Hepatocyte (in vitro differentiated cells): Measurements from ENCODE around the gene ADIPOR2. TPM values are rescaled to one million over a fixed set of nuclear protein-coding genes. Genes with fewer than 3 reads are reported as not detected.

Experiments
- DNase-seq: peaks from one replicate; pipeline ENCODE4 v3.0.0-alpha.2; 2016; ENCODE audit warnings: low spot score
- H2AFZ ChIP-seq: fragments of 200-600 bp; sonication (generic); 2 replicates; pipeline ENCODE4 v1.6.0; 2016; ENCODE audit warnings: antibody characterized with exemption, mild to moderate bottlenecking
- H3K27ac ChIP-seq: fragments of 200-600 bp; sonication (generic); 2 replicates; pipeline ENCODE4 v1.5.1; 2016; ENCODE audit warnings: mild to moderate bottlenecking
- H3K27me3 ChIP-seq: fragments of 200-600 bp; sonication (generic); 2 replicates; pipeline ENCODE4 v1.6.1; 2016
- H3K36me3 ChIP-seq: fragments of 200-600 bp; sonication (generic); replicated peaks from 2 replicates; pipeline ENCODE4 v1.5.1; 2016; ENCODE audit warnings: low read depth; ENCODE audit not compliant: insufficient read depth
- H3K4me1 ChIP-seq: fragments of 200-600 bp; sonication (generic); 2 replicates; pipeline ENCODE4 v1.5.1; 2016; ENCODE audit warnings: mild to moderate bottlenecking, moderate library complexity; ENCODE audit not compliant: insufficient read depth
- H3K4me2 ChIP-seq: fragments of 200-600 bp; sonication (generic); 2 replicates; pipeline ENCODE4 v1.6.0; 2016
- H3K4me3 ChIP-seq: fragments of 200-600 bp; sonication (generic); 2 replicates; pipeline ENCODE4 v1.5.1; 2016; ENCODE audit warnings: mild to moderate bottlenecking
- H3K79me2 ChIP-seq: fragments of 200-600 bp; sonication (generic); 2 replicates; pipeline ENCODE4 v1.6.0; 2017; ENCODE audit warnings: mild to moderate bottlenecking
- H3K9me2 ChIP-seq: fragments of 200-600 bp; sonication (generic); replicated peaks from 2 replicates; pipeline ENCODE4 v1.6.0; 2017; ENCODE audit warnings: mild to moderate bottlenecking; ENCODE audit not compliant: insufficient read depth
- H3K9me3 ChIP-seq: fragments of 200-600 bp; sonication (generic); 2 replicates; pipeline ENCODE4 v1.5.1; 2016; ENCODE audit warnings: low read depth, mild to moderate bottlenecking
- H4K20me1 ChIP-seq: fragments of 200-600 bp; sonication (generic); 2 replicates; pipeline ENCODE4 v1.6.0; 2016; ENCODE audit warnings: mild to moderate bottlenecking; ENCODE audit not compliant: insufficient read depth, poor library complexity, severe bottlenecking
- CTCF ChIP-seq: fragments of 200-600 bp; sonication (generic); IDR thresholded peaks from 2 replicates; pipeline ENCODE4 v1.5.1; 2016; ENCODE audit warnings: antibody characterized with exemption, mild to moderate bottlenecking; ENCODE audit not compliant: poor library complexity
- EZH2 ChIP-seq: fragments of 200-600 bp; sonication (generic); IDR thresholded peaks from 2 replicates; pipeline ENCODE4 v1.6.1; 2016; ENCODE audit warnings: antibody characterized with exemption, mild to moderate bottlenecking, borderline replicate concordance
- EZH2phosphoT487 ChIP-seq: fragments of 200-600 bp; sonication (generic); IDR thresholded peaks from one replicate; pipeline ENCODE4 v1.6.1; 2018; ENCODE audit warnings: antibody characterized with exemption, mild to moderate bottlenecking, low read depth, moderate library complexity; ENCODE audit not compliant: unreplicated experiment, severe bottlenecking
- WGBS: methylation state at CpG from one replicate; pipeline ENCODE4 v1.1.6; 2016; ENCODE audit warnings: low lambda C conversion rate; ENCODE audit errors: missing lambda C conversion rate; 5-methylcytosine and 5-hydroxymethylcytosine counted together
- polyA plus RNA-seq: library from polyadenylated mRNA; unstranded; fragments of >200 nt; fragmentation: Nextera tagmentation; extraction: Ambion mirVana; gene quantifications from 2 replicates; pipeline ENCODE4 v1.2.1, GENCODE V29; 2016
- total RNA-seq: library from RNA; depleted of rRNA; stranded (reverse); fragments of >200 nt; gene quantifications from 2 replicates; pipeline ENCODE4 v1.2.3, GENCODE V29; 2014

ADIPOR2 gene
- total and polyA plus RNA-seq, 2 experiments from 2014 or later: 10.4 to 47.3 TPM

GRCh38 chr12:1650978-1651361 is 39.9 kb upstream of the ADIPOR2 start:
- H2AFZ ChIP-seq: no peak overlapping the region
- no peaks in the 10 kb centered on the region for H3K9me2 ChIP-seq
- 86% methylated on average over 6 of the region's 6 CpGs for WGBS
- H3K4me1 ChIP-seq: no peaks in the 10 kb centered on the region
- no peak overlapping the region for H3K27ac ChIP-seq
- H3K4me2 ChIP-seq: no peak overlapping the region
- H3K36me3 ChIP-seq: no peaks in the 10 kb centered on the region
- H3K4me3 ChIP-seq: no peak overlapping the region
- no peak for DNase-seq
- TF ChIP-seq CTCF: no peak
- no peak for TF ChIP-seq EZH2phosphoT487
- TF ChIP-seq EZH2: no peak
- no peaks in the 10 kb centered on the region for H3K27me3 ChIP-seq
- H3K79me2 ChIP-seq: no peaks in the 10 kb centered on the region
- no peaks in the 10 kb centered on the region for H4K20me1 ChIP-seq
- no peaks in the 10 kb centered on the region for H3K9me3 ChIP-seq

GRCh38 chr12:1651946-1652345 is 38.9 kb upstream of the ADIPOR2 start:
- Histone ChIP-seq H3K4me3 (no peak overlapping the region), H3K79me2 (no peaks in the 10 kb centered on the region), H2AFZ (no peak overlapping the region), H4K20me1 (no peaks in the 10 kb centered on the region), H3K9me2 (no peaks in the 10 kb centered on the region), H3K9me3 (no peaks in the 10 kb centered on the region), H3K27me3 (no peaks in the 10 kb centered on the region), H3K36me3 (no peaks in the 10 kb centered on the region), H3K4me1 (no peaks in the 10 kb centered on the region), H3K27ac (no peak overlapping the region), H3K4me2 (no peak overlapping the region)
- no peak for TF ChIP-seq CTCF
- no peak for TF ChIP-seq EZH2phosphoT487
- TF ChIP-seq EZH2: no peak
- DNase-seq: no peak

GRCh38 chr12:1655225-1655788 is 35.6 kb upstream of the ADIPOR2 start:
- no peak overlapping the region for H3K4me2 ChIP-seq
- H3K9me2 ChIP-seq: no peaks in the 10 kb centered on the region
- no peak for DNase-seq
- no peak overlapping the region for H3K4me3 ChIP-seq
- H3K27ac ChIP-seq: no peak overlapping the region
- H4K20me1 ChIP-seq: no peaks in the 10 kb centered on the region
- no peak overlapping the region for H2AFZ ChIP-seq
- H3K9me3 ChIP-seq: no peaks in the 10 kb centered on the region
- WGBS: 87% methylated on average over 6 of the region's 6 CpGs
- TF ChIP-seq EZH2phosphoT487: no peak
- no peak for TF ChIP-seq EZH2
- no peak for TF ChIP-seq CTCF
- peaks cover 7% of the 10 kb centered on the region for H3K4me1 ChIP-seq
- no peaks in the 10 kb centered on the region for H3K79me2 ChIP-seq
- H3K36me3 ChIP-seq: no peaks in the 10 kb centered on the region
- no peaks in the 10 kb centered on the region for H3K27me3 ChIP-seq

GRCh38 chr12:1656902-1657301 is 34.0 kb upstream of the ADIPOR2 start:
- no peaks in the 10 kb centered on the region for H4K20me1 ChIP-seq
- H3K4me3 ChIP-seq: no peak overlapping the region
- no peaks in the 10 kb centered on the region for H3K79me2 ChIP-seq
- no peak overlapping the region for H3K27ac ChIP-seq
- H3K9me2 ChIP-seq: no peaks in the 10 kb centered on the region
- H3K4me2 ChIP-seq: no peak overlapping the region
- H2AFZ ChIP-seq: no peak overlapping the region
- 82% methylated on average over 12 of the region's 12 CpGs for WGBS
- peaks cover 13% of the 10 kb centered on the region for H3K4me1 ChIP-seq
- no peaks in the 10 kb centered on the region for H3K27me3 ChIP-seq
- TF ChIP-seq EZH2 (no peak), CTCF (no peak), EZH2phosphoT487 (no peak)
- no peaks in the 10 kb centered on the region for H3K36me3 ChIP-seq
- no peaks in the 10 kb centered on the region for H3K9me3 ChIP-seq
- no peak for DNase-seq
